GM12878 (cell line): ENCODE measurements around the gene TULP4. TPM values are rescaled to one million over a fixed set of nuclear protein-coding genes. Genes with fewer than 3 reads are reported as not detected.

Experiments used
- CBX3 ChIP-seq: fragments of 200-600 bp; sonication (generic); IDR thresholded peaks from 2 replicates; pipeline ENCODE4 v1.6.1; 2016; ENCODE audit warnings: low read depth, borderline replicate concordance
- IRF4 ChIP-seq: IDR thresholded peaks from 2 replicates; pipeline ENCODE4 v1.6.1; 2011; ENCODE audit warnings: low read depth, low read length
- NFYB ChIP-seq: IDR thresholded peaks from 2 replicates; pipeline ENCODE4 v1.6.1; 2011; ENCODE audit warnings: low read depth, mild to moderate bottlenecking, low read length, improper control_type of control experiment, moderate library complexity; ENCODE audit not compliant: insufficient read depth
- NR2F1 ChIP-seq: fragments of 450-650 bp; conservative IDR thresholded peaks from 2 replicates; pipeline ENCODE4 v1.6.1; 2017; ENCODE audit warnings: mild to moderate bottlenecking
- ZNF274 ChIP-seq: IDR thresholded peaks from one replicate; pipeline ENCODE4 v1.8.0; 2011; ENCODE audit not compliant: insufficient read length, insufficient read depth
- polyA plus RNA-seq, 11 experiments: library from polyadenylated mRNA; depleted of rRNA in 4 of 11; unstranded in 6 of 11; stranded (reverse) in 5 of 11; fragments of >200 nt; fragmentation: Nextera tagmentation in 4 of 11; fragmentation: Illumina TruSeq in 1 of 11; extraction: Ambion mirVana in 4 of 11; extraction: Trizol in 1 of 11; gene quantifications; 1 replicate in 1 of 11; 2 replicates in 10 of 11; pipeline versions ENCODE4 v1.2.1 to v1.2.3, GENCODE V29; 2011 to 2016; ENCODE audit warnings: inconsistent platforms in 2 of 11, missing spikeins in 2 of 11, low read depth in 1 of 11
- total RNA-seq, 4 experiments: library from RNA; depleted of rRNA in 3 of 4; stranded (reverse); fragments of >200 nt in 3 of 4; fragmentation: Illumina TruSeq in 1 of 4; extraction: Trizol in 1 of 4; gene quantifications; 2 replicates each; pipeline versions ENCODE4 v1.2.1 to v1.2.3, GENCODE V29; 2013 to 2021
- TF ChIP-seq, protein P1 (sequence below): fragments of 450-650 bp; IDR thresholded peaks from 2 replicates; pipeline ENCODE4 v1.6.1; 2016; ENCODE audit warnings: mild to moderate bottlenecking, moderate library complexity, borderline replicate concordance
- TF ChIP-seq, protein P2 (sequence below): fragments of 150-350 bp; IDR thresholded peaks from 2 replicates; pipeline ENCODE4 v1.6.1; 2014; ENCODE audit warnings: mild to moderate bottlenecking, low read depth, low read length
- TF ChIP-seq, protein P3 (sequence below): fragments of 450-650 bp; formaldehyde crosslinking; IDR thresholded peaks from 2 replicates; pipeline ENCODE4 v1.4.0; 2020; ENCODE audit warnings: mild to moderate bottlenecking, moderate library complexity
- TF ChIP-seq, protein P4 (sequence below): fragments of 450-650 bp; IDR thresholded peaks from 2 replicates; pipeline ENCODE4 v1.6.1; 2017; ENCODE audit warnings: antibody characterized with exemption, mild to moderate bottlenecking, moderate library complexity

TULP4 gene
- total and polyA plus RNA-seq, 10 of the 15 experiments (the other 5 are each of a cell fraction or from before 2014, with no cell fraction given): 0.73 to 31.8 (median 14.0) TPM

DNA sequence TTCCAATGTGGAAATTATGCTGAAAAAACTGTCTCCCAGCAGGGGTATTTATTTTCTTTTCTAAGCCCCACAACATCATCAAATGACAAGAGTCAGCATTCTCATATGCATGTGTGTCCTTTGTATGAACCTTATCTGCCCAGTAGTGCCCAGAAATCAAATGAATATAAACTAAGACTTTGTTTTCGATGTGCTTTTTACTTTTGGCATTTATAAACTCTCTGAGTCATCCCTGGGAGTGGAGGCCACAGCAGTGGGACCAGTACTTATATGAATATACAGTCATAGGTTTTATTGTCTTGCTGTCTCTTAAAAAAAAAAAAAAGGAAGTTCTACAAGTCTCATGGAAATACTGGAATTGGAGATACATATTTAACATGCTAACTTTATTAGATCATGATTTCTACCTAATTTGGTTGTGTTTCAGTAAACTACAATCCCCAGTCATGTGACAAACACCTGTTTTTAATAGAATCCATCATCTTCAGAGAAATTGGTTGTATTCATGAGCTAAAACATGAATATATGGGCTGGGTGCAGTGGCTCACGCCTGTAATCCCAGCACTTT lies 148.4 kb downstream of the TULP4 start (continued):
- TF ChIP-seq, protein P1, sequence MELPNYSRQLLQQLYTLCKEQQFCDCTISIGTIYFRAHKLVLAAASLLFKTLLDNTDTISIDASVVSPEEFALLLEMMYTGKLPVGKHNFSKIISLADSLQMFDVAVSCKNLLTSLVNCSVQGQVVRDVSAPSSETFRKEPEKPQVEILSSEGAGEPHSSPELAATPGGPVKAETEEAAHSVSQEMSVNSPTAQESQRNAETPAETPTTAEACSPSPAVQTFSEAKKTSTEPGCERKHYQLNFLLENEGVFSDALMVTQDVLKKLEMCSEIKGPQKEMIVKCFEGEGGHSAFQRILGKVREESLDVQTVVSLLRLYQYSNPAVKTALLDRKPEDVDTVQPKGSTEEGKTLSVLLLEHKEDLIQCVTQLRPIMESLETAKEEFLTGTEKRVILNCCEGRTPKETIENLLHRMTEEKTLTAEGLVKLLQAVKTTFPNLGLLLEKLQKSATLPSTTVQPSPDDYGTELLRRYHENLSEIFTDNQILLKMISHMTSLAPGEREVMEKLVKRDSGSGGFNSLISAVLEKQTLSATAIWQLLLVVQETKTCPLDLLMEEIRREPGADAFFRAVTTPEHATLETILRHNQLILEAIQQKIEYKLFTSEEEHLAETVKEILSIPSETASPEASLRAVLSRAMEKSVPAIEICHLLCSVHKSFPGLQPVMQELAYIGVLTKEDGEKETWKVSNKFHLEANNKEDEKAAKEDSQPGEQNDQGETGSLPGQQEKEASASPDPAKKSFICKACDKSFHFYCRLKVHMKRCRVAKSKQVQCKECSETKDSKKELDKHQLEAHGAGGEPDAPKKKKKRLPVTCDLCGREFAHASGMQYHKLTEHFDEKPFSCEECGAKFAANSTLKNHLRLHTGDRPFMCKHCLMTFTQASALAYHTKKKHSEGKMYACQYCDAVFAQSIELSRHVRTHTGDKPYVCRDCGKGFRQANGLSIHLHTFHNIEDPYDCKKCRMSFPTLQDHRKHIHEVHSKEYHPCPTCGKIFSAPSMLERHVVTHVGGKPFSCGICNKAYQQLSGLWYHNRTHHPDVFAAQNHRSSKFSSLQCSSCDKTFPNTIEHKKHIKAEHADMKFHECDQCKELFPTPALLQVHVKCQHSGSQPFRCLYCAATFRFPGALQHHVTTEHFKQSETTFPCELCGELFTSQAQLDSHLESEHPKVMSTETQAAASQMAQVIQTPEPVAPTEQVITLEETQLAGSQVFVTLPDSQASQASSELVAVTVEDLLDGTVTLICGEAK: no peak
- TF ChIP-seq, protein P2, sequence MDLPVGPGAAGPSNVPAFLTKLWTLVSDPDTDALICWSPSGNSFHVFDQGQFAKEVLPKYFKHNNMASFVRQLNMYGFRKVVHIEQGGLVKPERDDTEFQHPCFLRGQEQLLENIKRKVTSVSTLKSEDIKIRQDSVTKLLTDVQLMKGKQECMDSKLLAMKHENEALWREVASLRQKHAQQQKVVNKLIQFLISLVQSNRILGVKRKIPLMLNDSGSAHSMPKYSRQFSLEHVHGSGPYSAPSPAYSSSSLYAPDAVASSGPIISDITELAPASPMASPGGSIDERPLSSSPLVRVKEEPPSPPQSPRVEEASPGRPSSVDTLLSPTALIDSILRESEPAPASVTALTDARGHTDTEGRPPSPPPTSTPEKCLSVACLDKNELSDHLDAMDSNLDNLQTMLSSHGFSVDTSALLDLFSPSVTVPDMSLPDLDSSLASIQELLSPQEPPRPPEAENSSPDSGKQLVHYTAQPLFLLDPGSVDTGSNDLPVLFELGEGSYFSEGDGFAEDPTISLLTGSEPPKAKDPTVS: no peak
- TF ChIP-seq IRF4: no peak
- no peak for TF ChIP-seq CBX3
- TF ChIP-seq NFYB: no peak
- no peak for TF ChIP-seq NR2F1
- TF ChIP-seq, protein P3, sequence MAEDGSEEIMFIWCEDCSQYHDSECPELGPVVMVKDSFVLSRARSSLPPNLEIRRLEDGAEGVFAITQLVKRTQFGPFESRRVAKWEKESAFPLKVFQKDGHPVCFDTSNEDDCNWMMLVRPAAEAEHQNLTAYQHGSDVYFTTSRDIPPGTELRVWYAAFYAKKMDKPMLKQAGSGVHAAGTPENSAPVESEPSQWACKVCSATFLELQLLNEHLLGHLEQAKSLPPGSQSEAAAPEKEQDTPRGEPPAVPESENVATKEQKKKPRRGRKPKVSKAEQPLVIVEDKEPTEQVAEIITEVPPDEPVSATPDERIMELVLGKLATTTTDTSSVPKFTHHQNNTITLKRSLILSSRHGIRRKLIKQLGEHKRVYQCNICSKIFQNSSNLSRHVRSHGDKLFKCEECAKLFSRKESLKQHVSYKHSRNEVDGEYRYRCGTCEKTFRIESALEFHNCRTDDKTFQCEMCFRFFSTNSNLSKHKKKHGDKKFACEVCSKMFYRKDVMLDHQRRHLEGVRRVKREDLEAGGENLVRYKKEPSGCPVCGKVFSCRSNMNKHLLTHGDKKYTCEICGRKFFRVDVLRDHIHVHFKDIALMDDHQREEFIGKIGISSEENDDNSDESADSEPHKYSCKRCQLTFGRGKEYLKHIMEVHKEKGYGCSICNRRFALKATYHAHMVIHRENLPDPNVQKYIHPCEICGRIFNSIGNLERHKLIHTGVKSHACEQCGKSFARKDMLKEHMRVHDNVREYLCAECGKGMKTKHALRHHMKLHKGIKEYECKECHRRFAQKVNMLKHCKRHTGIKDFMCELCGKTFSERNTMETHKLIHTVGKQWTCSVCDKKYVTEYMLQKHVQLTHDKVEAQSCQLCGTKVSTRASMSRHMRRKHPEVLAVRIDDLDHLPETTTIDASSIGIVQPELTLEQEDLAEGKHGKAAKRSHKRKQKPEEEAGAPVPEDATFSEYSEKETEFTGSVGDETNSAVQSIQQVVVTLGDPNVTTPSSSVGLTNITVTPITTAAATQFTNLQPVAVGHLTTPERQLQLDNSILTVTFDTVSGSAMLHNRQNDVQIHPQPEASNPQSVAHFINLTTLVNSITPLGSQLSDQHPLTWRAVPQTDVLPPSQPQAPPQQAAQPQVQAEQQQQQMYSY (CRISPR knock-in tag): no peak
- no peak for TF ChIP-seq ZNF274
- TF ChIP-seq, protein P4, sequence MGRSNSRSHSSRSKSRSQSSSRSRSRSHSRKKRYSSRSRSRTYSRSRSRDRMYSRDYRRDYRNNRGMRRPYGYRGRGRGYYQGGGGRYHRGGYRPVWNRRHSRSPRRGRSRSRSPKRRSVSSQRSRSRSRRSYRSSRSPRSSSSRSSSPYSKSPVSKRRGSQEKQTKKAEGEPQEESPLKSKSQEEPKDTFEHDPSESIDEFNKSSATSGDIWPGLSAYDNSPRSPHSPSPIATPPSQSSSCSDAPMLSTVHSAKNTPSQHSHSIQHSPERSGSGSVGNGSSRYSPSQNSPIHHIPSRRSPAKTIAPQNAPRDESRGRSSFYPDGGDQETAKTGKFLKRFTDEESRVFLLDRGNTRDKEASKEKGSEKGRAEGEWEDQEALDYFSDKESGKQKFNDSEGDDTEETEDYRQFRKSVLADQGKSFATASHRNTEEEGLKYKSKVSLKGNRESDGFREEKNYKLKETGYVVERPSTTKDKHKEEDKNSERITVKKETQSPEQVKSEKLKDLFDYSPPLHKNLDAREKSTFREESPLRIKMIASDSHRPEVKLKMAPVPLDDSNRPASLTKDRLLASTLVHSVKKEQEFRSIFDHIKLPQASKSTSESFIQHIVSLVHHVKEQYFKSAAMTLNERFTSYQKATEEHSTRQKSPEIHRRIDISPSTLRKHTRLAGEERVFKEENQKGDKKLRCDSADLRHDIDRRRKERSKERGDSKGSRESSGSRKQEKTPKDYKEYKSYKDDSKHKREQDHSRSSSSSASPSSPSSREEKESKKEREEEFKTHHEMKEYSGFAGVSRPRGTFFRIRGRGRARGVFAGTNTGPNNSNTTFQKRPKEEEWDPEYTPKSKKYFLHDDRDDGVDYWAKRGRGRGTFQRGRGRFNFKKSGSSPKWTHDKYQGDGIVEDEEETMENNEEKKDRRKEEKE: no peak
